ACC112 (cell line): ENCODE measurements around the gene ECPAS.

Experiments
- H2AFZ ChIP-seq: fragments of 200-600 bp; sonication (generic); one replicate; pipeline ENCODE4 v1.6.0; 2017; ENCODE audit warnings: antibody characterized with exemption, low read length; ENCODE audit not compliant: unreplicated experiment
- H3K27ac ChIP-seq: fragments of 200-600 bp; sonication (generic); 2 replicates; pipeline ENCODE4 v1.5.1; 2014; ENCODE audit warnings: low read depth, mild to moderate bottlenecking, antibody characterized with exemption, low read length, moderate library complexity
- H3K27me3 ChIP-seq: fragments of 200-600 bp; sonication (generic); 2 replicates; pipeline ENCODE4 v1.6.1; 2014; ENCODE audit warnings: mild to moderate bottlenecking, antibody characterized with exemption, low read length, moderate library complexity, mixed read lengths; ENCODE audit not compliant: insufficient read depth
- H3K36me3 ChIP-seq: fragments of 200-600 bp; sonication (generic); 2 replicates; pipeline ENCODE4 v1.6.1; 2016; ENCODE audit warnings: mild to moderate bottlenecking, antibody characterized with exemption, low read length, moderate library complexity, mixed read lengths; ENCODE audit not compliant: insufficient read depth
- H3K4me1 ChIP-seq: fragments of 200-600 bp; sonication (generic); one replicate; pipeline ENCODE4 v1.6.1; 2016; ENCODE audit warnings: low read length, mixed read lengths; ENCODE audit not compliant: insufficient read depth, unreplicated experiment, control insufficient read depth
- H3K4me3 ChIP-seq: fragments of 200-600 bp; sonication (generic); 2 replicates; pipeline ENCODE4 v1.5.1; 2014; ENCODE audit warnings: mild to moderate bottlenecking, low read depth, low read length
- H3K79me2 ChIP-seq: fragments of 200-600 bp; sonication (generic); one replicate; pipeline ENCODE4 v1.6.0; 2016; ENCODE audit warnings: low read length; ENCODE audit not compliant: control insufficient read depth, unreplicated experiment, insufficient read depth

The ECPAS gene

GRCh38 chr9:111443454-111443853, 40.7 kb downstream of the ECPAS start:
- Histone ChIP-seq H3K4me3 (no peak overlapping the region), H3K27ac (no peak overlapping the region), H3K27me3 (no peaks in the 10 kb centered on the region), H2AFZ (no peak overlapping the region), H3K36me3 (peaks cover 29% of the 10 kb centered on the region), H3K4me1 (no peaks in the 10 kb centered on the region), H3K79me2 (no peaks in the 10 kb centered on the region)

DNA sequence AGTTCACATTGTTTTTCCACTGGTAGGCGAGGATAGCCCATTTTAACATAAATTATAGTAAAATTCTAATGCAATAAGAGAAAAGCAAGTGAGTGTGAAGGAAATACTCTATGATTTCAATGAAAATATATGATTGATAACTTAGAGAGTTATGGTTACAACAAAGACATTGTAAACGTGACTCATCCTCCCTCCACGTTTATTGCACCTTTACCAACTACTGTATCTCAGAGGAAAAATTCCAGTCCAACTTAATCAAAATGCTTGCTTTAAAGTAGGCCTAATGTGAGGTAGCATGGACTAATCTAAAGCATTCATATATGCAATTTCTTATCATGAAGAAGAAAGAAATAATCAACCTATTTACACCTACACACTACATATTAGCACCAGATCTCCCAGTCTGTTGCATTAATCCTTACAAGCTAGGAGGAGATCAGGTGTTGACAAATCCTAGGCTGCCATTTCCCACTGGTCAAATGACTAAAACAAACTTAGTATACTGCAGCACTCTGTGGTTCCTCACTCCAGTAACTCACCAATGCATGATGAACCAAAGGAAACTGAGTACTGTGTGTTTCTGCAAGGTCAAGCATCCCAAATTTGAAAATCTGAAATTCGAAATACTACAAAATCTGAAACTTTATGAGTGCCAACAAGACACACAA, 41.7 kb downstream of the ECPAS start:
- H2AFZ ChIP-seq = no peak overlapping the region
- no peak overlapping the region for H3K4me3 ChIP-seq
- no peaks in the 10 kb centered on the region for H3K27me3 ChIP-seq
- no peak overlapping the region for H3K27ac ChIP-seq
- no peaks in the 10 kb centered on the region for H3K4me1 ChIP-seq
- H3K36me3 ChIP-seq = peaks cover 31% of the 10 kb centered on the region
- no peaks in the 10 kb centered on the region for H3K79me2 ChIP-seq

- H3K4me3 ChIP-seq = no peak overlapping the region
- H3K79me2 ChIP-seq = no peaks in the 10 kb centered on the region
- H3K4me1 ChIP-seq = no peaks in the 10 kb centered on the region
- no peak overlapping the region for H3K27ac ChIP-seq
- no peaks in the 10 kb centered on the region for H3K27me3 ChIP-seq
- no peak overlapping the region for H2AFZ ChIP-seq
- H3K36me3 ChIP-seq = peaks cover 33% of the 10 kb centered on the region
Observed at GRCh38 chr9:111440226-111440625, 44.0 kb downstream of the ECPAS start.

GRCh38 chr9:111438541-111439235, 45.5 kb downstream of the ECPAS start:
- Histone ChIP-seq H3K27ac (no peak overlapping the region), H3K36me3 (peaks cover 35% of the 10 kb centered on the region), H3K4me3 (no peak overlapping the region), H3K4me1 (no peaks in the 10 kb centered on the region), H3K79me2 (no peaks in the 10 kb centered on the region), H3K27me3 (no peaks in the 10 kb centered on the region), H2AFZ (no peak overlapping the region)

GRCh38 chr9:111436571-111436970, 47.6 kb downstream of the ECPAS start:
- no peaks in the 10 kb centered on the region for H3K79me2 ChIP-seq
- no peak overlapping the region for H3K27ac ChIP-seq
- peaks cover 2% of the 10 kb centered on the region for H3K4me1 ChIP-seq
- peaks cover 32% of the 10 kb centered on the region for H3K36me3 ChIP-seq
- no peak overlapping the region for H3K4me3 ChIP-seq
- H2AFZ ChIP-seq = no peak overlapping the region
- no peaks in the 10 kb centered on the region for H3K27me3 ChIP-seq

- H3K4me1 ChIP-seq = peaks cover 17% of the 10 kb centered on the region
- no peaks in the 10 kb centered on the region for H3K27me3 ChIP-seq
- no peak overlapping the region for H3K4me3 ChIP-seq
- no peak overlapping the region for H2AFZ ChIP-seq
- H3K27ac ChIP-seq = no peak overlapping the region
- H3K79me2 ChIP-seq = no peaks in the 10 kb centered on the region
- peaks cover 37% of the 10 kb centered on the region for H3K36me3 ChIP-seq
Observed at GRCh38 chr9:111433082-111433481, 51.1 kb downstream of the ECPAS start.

DNA sequence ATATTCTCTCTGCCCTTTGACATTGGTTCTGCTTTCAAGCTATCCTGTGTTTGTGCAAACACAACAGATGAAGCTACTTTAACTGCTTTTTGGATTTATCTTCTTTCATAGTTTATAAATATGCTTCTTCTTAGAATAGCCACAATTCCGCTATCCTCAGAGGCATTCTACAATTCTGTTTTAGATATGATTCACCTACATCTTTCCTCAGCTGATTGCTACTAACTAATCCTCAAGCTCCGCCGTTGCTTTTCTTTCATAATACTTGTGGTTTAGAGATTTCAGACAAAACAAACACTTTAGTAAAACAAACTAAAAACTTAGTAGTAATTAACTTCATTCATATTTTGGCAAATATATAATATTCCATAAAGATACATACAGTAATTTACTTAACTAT, 52.5 kb downstream of the ECPAS start:
- H3K36me3 ChIP-seq = peaks cover 39% of the 10 kb centered on the region
- no peak overlapping the region for H3K27ac ChIP-seq

DNA sequence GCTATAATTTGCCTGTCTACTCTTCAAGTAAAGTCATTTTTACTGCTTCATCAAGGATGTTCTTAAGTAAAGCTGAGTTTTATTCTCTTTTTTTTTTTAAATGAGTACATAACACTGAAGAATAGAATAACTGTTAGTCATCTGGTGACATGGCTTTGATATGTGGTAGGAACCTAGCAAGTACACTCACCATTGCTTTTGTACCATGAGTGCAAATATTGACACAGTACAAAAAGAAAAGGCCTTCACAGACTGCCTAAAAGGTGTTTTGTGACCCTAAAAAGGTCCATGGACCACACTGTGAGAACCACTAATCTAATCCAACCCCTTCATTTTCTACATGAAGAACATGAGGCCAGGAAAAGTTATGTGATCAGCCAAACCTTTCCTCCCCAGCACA, 55.0 kb downstream of the ECPAS start:
- Histone ChIP-seq H3K27me3 (no peaks in the 10 kb centered on the region), H3K36me3 (peaks cover 47% of the 10 kb centered on the region), H2AFZ (no peak overlapping the region), H3K27ac (no peak overlapping the region), H3K4me1 (peaks cover 31% of the 10 kb centered on the region), H3K4me3 (no peak overlapping the region), H3K79me2 (no peaks in the 10 kb centered on the region)

More for the DNA sequence above, 52.5 kb downstream of the ECPAS start:
- peaks cover 31% of the 10 kb centered on the region for H3K4me1 ChIP-seq
- H3K79me2 ChIP-seq = no peaks in the 10 kb centered on the region
- no peaks in the 10 kb centered on the region for H3K27me3 ChIP-seq
- H3K4me3 ChIP-seq = no peak overlapping the region
- H2AFZ ChIP-seq = no peak overlapping the region

- no peak overlapping the region for H2AFZ ChIP-seq
- no peak overlapping the region for H3K4me3 ChIP-seq
- H3K27ac ChIP-seq = peak overlapping the region; percentile 0; the same call in 1 of the 2 replicates
- H3K79me2 ChIP-seq = no peaks in the 10 kb centered on the region
- H3K27me3 ChIP-seq = no peaks in the 10 kb centered on the region
- peaks cover 31% of the 10 kb centered on the region for H3K4me1 ChIP-seq
- peaks cover 54% of the 10 kb centered on the region for H3K36me3 ChIP-seq
Observed at GRCh38 chr9:111427186-111427585, 57.0 kb downstream of the ECPAS start.

DNA sequence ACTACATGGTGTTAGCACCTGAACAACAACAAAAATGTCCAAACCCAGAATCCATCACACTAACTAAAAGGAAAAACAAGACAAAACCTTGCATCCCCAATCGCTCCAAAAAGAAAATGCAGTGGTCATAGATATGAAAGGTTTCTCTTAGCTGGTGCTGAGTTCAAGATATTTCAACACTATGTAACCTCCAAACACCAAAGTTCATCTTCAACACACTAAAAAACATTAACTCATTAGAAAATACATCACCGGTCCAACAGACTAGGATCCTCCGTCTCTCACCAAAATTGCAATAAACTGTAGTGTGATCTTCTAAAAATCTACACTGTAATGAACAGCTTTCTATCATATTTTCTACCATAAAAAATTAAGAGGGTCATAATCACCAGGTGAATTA, 60.8 kb downstream of the ECPAS start:
- H3K36me3 ChIP-seq = peaks cover 58% of the 10 kb centered on the region

GRCh38 chr9:111414406-111414805, 69.8 kb downstream of the ECPAS start:
- no peak overlapping the region for H2AFZ ChIP-seq
- no peak overlapping the region for H3K4me3 ChIP-seq
- peaks cover 61% of the 10 kb centered on the region for H3K36me3 ChIP-seq
- no peaks in the 10 kb centered on the region for H3K4me1 ChIP-seq
- H3K27ac ChIP-seq = no peak overlapping the region
- no peaks in the 10 kb centered on the region for H3K79me2 ChIP-seq
- H3K27me3 ChIP-seq = no peaks in the 10 kb centered on the region

More for the DNA sequence above, 60.8 kb downstream of the ECPAS start:
- no peaks in the 10 kb centered on the region for H3K79me2 ChIP-seq
- H3K4me3 ChIP-seq = no peak overlapping the region
- no peak overlapping the region for H2AFZ ChIP-seq
- H3K4me1 ChIP-seq = peaks cover 14% of the 10 kb centered on the region
- no peaks in the 10 kb centered on the region for H3K27me3 ChIP-seq
- H3K27ac ChIP-seq = no peak overlapping the region
